ENCODE results near the gene TMPRSS11A.

Gene TMPRSS11A, protein sequence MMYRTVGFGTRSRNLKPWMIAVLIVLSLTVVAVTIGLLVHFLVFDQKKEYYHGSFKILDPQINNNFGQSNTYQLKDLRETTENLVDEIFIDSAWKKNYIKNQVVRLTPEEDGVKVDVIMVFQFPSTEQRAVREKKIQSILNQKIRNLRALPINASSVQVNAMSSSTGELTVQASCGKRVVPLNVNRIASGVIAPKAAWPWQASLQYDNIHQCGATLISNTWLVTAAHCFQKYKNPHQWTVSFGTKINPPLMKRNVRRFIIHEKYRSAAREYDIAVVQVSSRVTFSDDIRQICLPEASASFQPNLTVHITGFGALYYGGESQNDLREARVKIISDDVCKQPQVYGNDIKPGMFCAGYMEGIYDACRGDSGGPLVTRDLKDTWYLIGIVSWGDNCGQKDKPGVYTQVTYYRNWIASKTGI

DNA sequence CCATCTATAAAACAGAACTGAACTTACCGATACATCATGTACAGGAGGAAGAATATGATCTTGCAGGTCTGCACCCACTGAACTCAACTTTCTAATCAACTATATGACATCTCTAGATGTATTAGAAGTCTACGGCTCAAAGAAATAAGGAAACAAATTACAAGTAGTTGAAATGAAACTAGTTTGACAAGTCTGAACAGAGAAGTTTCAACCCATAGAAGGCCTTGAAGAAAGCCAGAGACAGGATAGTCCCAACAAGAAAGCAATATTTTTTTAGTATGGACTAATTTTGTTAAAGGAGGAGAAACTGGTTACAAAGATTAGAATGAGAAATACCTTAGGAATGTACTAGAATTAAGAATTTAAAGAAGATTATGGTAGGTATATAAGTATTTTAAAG, at the start of gene TMPRSS11A:
TMPRSS11A (minus strand) TSS at position 138 of the 400 bp plus-strand sequence; CDS start at position 38, 100 bp downstream.
- DNase-seq (ENCODE audit: low read depth in 2 of 3, low spot score in 2 of 3): no peak

DNA sequence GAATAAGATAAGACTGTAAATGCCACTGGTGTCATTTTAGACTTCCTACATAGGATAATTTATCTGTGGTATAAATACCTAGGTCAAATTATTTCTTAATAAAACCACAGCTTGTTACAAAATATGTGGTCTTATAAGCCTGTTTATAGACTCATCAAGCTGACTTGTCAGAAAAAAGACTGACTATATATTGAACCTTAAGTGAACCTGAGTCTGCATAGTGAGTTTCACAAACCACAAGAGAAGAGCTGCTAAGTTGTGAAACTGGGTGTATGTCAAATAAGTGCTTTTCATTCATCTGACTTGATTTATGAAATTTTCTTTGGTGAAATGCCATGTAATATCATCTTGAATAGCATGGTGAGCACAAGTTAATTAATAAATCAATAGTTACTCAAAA, 48.4 kb upstream of the TMPRSS11A start:
- no peak for DNase-seq (ENCODE audit: low read depth in 2 of 3, low spot score in 2 of 3)

DNA sequence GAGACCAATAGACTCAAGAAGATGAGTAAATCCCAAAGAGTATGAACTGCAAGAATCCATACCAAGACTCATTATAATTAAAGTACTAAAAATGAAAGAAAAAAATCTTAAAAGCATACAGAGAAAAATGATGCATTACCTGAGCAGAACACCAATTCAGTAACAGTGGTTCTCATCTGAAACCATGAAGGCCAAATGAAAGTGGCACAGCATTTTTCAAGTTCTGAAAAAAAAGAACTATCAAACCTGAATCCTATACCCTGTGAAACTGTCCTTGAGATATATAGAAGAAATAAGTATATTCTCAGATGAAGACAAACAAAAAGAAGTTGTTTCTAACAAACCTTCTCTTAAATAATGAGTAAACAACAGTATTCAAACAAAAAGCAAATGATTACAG, 39.6 kb upstream of the TMPRSS11A start:
- no peak for DNase-seq (ENCODE audit: low read depth in 2 of 3, low spot score in 2 of 3)

DNA sequence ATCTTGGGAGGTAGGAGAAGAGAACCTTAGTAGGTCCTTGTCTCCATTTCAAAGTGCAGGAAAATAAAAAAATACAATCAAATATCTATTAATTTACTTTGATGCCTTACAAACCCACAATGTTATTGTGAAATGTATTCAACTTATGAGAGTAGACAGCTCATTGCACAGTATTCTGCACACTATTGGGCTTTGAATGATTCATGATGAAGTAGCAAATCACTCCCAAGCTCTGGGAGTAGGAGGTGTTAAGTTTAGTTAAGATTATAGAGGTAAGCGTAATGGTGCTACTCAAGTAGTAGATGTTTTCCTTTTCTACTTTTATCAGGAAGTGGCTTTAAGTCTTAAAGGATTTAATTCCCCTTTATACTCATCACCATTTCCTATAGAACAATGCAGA, 32.8 kb upstream of the TMPRSS11A start:
- DNase-seq (ENCODE audit: low read depth in 2 of 3, low spot score in 2 of 3): no peak

DNA sequence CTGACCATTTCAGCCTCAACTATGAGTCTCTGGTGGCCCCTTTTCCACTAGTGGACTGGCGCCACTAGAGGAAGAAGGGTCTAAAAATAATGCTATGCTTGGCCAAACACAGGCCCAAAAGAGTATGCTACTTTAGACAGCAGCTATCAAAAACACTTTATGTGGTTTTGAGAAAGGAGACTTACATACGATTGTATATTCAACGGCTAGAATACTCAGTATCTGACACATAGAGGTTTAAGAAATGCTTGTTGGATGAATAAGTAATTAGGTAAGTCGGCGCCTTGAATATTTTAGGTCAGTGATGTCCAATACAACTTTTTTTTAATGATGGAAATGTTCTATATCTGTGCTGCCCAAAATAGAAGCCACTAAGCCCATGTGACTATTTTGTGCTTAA, 25.7 kb upstream of the TMPRSS11A start:
- no peak for DNase-seq (ENCODE audit: low read depth in 2 of 3, low spot score in 2 of 3)

DNA sequence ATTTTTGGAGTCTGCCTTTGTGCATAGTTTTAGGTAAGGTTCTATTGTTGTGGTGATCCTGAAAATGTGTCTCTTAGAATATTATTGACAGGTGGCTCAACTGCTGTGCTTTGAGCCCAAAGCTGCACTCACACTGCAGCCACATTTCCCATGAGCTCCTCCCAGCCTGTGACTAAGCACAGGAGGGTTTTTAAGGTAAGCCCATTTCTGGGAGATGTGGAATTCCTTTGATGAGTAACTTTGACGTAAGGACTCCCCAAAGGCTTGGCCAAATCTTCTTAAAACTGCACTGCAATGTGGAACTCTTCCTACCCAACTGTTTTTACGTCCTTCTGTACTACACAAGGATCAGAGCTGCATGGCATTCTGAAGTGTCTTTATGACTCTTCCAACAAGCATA, 20.0 kb upstream of the TMPRSS11A start:
- no peak for DNase-seq (ENCODE audit: low read depth in 2 of 3, low spot score in 2 of 3)

DNA sequence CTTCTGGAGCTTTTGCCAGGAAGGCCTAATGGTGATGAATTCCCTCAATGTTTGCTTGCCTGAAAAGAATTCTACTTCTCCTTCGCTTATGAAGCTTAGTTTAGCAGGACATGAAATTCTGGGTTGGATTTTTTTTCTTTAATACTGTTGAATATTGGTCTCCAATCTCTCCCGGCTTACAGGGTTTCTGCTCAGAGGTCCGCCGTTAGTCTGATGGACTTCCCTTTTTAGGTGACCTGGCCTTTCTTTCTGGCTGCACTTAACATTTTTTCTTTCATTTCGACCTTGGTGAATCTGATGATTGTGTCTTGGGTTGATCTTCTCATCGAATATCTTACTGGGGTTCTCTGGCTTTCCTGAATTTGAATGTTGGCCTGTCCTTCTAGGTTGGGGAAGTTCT, 17.2 kb upstream of the TMPRSS11A start:
- no peak for DNase-seq (ENCODE audit: low read depth in 2 of 3, low spot score in 2 of 3)

DNA sequence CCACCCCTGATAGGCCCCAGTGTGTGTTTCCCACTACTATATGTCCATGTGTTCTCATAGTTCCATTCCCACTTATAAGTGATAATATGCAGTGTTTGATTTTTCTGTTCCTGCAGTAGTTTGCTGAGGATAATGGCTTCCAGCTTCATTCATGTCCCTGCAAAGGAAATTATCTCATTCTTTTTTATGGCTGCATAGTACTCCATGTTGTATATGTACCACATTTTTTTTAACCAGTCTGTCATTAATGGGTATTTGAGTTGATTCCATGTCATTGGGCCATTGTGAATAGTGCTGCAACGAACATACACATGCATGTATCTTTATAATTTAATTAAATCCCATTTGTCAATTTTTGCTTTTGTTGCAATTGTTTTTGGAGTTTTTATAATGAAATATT, 10.3 kb upstream of the TMPRSS11A start:
- no peak for DNase-seq (ENCODE audit: low read depth in 2 of 3, low spot score in 2 of 3)

DNA sequence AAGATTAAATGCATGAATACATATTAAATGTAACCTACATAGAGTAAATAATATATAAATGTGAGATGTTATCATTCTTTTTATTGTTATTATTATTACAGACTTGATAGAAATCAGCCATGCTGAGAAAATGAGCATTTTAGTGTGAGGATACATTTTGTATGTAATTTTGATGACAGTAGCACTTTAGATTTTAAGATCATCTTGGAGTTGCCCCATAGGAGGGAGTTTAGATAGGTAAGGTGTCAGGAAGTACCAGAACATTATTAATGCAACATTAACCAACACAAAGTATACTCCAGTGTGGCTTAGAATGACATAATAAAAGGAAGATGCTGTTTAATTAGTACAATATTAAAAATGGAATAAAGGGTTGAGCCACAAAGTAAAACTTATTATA, 8.4 kb downstream of the TMPRSS11A start:
- no peak for DNase-seq (ENCODE audit: low read depth in 2 of 3, low spot score in 2 of 3)

DNA sequence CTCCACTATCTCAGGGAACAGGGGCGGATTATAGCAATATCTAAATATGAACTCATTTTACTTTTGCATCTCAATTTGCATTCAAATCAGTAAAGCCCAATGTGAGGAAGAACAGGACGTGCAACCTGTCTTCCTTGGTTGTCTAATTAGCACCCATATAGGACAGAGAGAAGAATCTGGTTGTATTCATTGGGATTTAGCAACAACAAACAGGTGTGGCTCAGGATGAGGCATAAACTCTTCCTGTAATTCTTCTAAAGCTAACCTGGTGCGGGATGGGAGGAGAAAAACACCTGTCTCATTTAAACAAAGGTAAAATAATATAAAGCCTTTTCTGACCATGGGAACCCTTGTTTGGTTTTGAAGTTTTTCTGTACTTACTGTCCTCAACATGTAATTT, 22.2 kb downstream of the TMPRSS11A start:
- no peak for DNase-seq (ENCODE audit: low read depth in 2 of 3, low spot score in 2 of 3)

DNA sequence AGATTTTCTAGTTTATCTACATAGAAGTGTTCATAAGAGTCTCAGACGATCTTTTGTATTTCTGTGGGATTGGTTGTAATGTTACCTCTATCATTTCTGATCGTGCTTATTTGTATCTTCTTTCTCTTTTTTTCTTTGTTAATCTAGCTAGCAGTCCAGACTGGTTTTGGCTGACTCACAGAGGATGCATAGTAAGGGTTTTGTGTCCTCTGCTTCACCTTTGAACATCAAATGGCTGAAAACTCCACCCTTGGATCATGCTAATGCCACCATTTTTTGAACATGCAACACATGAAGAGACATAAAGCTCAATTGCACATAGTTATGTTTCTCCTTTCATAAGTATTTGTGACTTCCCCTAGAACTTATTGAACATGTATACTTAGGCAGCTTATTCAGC, 22.8 kb downstream of the TMPRSS11A start:
- DNase-seq (ENCODE audit: low read depth in 2 of 3, low spot score in 2 of 3): no peak

DNA sequence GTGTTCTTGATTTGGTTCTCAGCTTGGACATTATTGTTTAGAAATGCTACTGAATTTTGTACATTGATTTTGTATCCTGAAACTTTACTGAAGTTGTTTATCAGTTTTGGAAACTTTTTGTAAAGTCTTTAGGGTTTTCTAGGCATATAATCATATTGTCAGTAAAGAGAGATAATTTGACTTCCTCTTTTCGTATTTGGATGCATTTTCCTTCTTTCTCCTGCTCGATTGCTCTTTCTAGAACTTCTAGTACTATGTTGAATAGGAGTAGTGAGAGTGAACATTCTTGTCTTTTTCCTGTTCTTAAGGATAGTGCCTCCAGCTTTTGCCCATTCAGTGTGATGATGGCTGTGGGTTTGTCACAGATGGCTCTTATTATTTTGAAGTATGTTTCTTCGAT, 24.1 kb downstream of the TMPRSS11A start:
- DNase-seq (ENCODE audit: low read depth in 2 of 3, low spot score in 2 of 3): no peak

DNA sequence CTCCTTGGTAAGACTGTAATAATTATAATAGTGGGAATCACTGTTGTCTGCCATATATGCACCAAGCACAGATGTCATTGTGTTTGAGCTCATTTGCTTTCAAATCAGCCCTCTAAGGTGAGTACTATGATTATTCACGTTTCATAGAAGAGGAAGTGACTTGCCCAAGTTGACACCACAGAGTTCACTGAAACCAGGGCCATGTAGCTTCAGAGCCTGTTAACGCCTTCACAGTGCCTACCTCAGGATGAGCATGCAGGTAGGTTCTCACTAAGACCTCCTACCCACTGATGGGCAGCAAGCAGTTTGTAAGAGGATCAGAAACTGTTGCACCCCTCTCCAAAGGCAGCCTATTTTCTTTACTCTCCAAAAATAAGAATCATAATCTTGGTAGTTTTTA, 27.4 kb downstream of the TMPRSS11A start:
- DNase-seq (ENCODE audit: low read depth in 2 of 3, low spot score in 2 of 3): no peak

DNA sequence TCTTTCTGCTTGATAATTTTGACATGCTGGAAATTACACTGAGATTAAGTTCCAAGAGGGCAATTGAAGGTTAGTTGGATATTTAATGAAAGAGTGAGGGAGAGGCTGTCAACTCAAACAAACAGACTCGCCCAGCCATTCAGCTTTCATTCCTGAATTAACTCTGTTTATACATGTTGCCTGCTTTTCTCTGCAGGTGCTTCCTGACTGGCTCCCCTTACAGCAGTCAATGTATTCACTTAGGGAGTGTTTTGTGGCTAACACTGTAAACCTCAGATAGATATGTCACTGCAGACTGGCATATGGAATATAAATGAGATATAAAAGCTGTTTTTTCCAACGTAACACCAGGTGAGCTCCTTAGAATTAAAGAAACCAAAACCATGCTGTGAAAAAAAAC, 28.7 kb downstream of the TMPRSS11A start:
- DNase-seq (ENCODE audit: low read depth in 2 of 3, low spot score in 2 of 3): no peak

DNA sequence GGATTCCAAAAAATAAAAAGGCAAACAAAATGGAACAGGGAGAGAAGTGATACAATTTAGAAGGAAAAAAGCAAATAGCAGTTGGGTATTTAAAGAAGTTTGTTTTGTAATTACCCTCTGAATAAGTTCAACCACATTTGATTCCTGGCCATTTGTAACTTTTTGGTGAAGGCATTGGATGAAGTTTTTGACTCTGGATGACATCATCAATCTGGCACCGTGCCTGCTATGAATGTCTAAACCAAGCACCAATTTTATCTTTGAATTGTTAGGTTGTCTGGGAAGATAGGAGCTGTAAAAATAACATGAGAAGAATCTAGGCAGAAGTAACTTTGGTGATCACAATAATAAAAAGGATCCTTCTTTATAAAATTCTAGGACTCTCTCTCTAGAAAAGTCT, 29.5 kb downstream of the TMPRSS11A start:
- DNase-seq (ENCODE audit: low read depth in 2 of 3, low spot score in 2 of 3): no peak

DNA sequence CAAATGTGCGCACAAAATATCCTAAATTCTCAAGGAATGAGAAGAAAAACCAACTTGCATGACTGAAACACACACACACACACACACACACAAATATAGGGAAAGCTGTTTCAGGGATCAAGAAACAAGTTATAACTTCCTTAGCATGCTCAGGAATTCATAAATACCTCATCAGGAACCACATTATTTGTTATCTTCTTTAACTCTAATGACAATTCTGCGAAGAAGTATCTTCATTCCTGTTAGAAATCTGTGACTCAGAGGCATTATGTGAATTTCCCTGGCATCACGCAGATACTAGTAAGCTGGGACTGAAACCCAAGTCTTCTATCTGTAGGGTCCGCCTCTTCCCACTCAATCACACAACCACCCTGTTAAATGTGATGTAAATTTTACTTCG, 30.3 kb downstream of the TMPRSS11A start:
- no peak for DNase-seq (ENCODE audit: low read depth in 2 of 3, low spot score in 2 of 3)

DNA sequence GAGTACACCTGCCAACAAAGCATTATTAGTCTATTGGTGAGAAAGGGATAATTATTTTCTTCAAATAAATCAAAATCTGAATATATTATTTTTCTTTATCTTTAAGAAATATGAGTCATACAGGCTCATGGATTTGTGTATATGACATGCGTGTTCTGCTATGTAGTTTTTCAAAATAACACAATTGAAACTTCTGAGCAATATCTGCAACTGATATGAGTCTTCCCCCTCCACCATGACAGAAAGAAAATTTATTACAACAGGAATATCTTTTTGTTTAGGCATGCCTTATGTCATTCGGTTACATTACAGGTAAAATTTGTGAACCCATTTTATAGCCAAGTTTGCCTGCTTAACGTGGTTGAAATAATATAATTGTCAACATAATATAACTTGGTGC, 32.0 kb downstream of the TMPRSS11A start:
- no peak for DNase-seq (ENCODE audit: low read depth in 2 of 3, low spot score in 2 of 3)

DNA sequence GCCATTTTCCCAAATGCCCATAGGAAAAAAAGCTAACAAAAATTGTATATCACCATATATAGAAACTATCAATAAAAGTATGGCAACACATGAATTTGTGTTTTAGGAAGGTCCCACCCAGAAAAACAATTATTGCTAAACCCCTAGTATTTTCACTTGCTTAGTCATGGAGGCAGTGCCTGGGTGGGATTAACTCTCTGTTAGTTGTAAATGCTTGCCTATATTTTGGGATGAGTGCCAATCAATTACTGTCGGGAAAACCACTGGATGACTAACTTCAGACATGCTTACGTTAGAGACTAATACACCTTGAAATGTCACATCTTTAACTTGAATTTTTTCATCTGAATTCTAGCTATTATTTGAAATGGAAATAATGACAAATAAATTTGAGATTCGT, 33.9 kb downstream of the TMPRSS11A start:
- no peak for DNase-seq (ENCODE audit: low read depth in 2 of 3, low spot score in 2 of 3)

DNA sequence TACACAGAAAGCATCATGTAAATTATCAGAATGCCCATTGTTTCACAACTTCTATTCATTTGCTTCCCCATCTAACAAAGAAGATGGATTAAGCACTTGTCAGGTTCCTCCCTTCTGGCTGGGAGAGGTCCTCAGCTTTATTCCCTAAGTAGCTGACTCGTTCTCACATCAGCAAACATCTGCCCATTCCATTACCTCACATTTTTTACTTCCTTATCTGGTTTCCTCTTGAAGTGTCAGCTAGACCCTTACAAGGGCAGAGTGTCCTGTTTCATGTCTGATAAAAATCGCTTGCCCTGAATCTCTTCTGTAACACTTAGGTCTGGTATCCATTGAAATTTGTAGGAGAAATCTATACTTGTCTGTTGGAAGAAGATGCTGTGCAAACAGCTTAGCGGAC, 34.7 kb downstream of the TMPRSS11A start:
- DNase-seq (ENCODE audit: low read depth in 2 of 3, low spot score in 2 of 3): no peak

DNA sequence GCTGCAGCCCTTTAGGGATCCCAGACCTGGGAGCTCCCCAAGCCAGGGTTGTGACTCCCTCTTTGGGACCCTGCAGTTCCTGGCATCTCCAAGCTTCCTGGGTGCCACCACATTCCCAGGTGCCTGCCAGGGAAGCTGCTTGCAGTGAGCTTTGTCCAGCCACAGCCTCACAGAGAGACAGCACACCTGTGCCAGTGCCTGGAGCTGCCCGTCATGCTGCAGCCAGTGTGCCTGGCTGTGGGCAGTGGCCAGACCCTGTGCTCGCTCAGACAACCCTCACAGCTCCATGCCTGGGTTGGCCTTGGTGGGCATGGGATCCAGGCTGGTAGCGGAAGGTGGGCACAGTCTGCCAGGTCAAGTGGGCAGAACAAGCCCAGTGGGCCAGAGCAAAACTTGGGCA, 36.0 kb downstream of the TMPRSS11A start:
- DNase-seq (ENCODE audit: low read depth in 2 of 3, low spot score in 2 of 3): no peak

DNA sequence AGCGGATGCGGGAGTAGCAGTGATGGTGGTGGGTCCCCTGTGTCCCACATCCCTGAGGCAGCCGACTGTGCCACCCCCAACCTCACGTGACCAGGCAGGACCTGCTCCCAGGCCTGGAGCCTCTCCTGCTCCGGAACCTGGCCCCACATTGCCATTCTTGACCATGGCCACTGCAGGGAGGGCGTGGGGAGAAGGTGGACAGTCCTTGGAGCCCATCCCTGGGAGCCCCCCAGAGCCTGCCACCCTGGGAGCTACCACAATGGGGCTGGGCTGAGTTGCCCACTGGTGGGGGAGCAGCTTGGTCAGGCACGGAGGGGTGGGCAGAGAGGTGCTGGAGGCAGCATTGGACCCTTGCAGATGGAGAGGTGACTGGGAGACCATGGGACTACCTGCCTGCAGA, 36.8 kb downstream of the TMPRSS11A start:
- DNase-seq (ENCODE audit: low read depth in 2 of 3, low spot score in 2 of 3): no peak

DNA sequence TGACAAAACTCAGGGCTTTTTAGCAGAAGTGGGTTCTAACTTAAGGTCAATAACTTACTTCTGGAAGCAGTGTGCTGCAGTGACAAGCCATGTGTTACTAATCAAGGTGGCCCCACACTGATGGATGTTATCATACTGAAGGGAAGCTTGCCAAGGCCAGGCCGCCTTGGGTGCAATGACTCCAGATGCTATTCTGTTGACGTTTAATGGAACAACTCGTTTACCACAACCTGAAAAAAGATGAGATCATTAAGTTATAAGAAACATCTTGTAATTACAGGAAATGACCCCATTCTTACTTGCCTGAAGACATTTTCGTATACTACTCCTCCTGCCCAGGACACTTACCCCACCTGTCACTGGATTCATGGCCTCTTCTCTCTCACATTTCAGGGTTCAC, 40.6 kb downstream of the TMPRSS11A start:
- no peak for DNase-seq (ENCODE audit: low read depth in 2 of 3, low spot score in 2 of 3)

DNA sequence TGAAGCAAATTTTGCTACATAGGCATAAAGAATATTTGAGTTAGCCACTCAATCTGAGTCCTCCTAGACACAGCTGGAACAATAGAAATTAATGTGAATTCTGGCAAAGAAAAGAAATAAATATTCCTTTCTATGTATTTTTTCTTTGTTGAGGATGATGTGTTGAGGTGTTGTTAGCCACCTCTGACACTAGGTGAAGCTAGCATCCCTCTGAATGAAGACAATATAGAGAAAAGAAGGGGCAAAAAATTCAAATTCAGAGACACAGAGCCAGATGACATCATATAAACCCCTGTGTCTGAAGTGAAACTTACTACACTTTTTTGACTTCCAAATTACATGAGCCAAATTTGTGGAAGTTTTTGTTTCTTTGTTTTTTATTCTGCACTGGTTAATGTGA, 44.9 kb downstream of the TMPRSS11A start:
- DNase-seq (ENCODE audit: low read depth in 2 of 3, low spot score in 2 of 3): no peak
